GM21528 (cell line): ENCODE results near the gene ZNF823.

ENCODE experiments used
- ATAC-seq: cut with Tn5 transposase; IDR thresholded peaks from one replicate; pipeline ENCODE4 v1.9.1; 2021; ENCODE audit warnings: mild to moderate bottlenecking, moderate library complexity; ENCODE audit not compliant: unreplicated experiment, low FRiP score

ZNF823 gene

GRCh38 chr19:11745869-11746268, 7.1 kb upstream of the ZNF823 start:
- no peak for ATAC-seq

- peak; percentile 47 for ATAC-seq
Measured at GRCh38 chr19:11737964-11738745, 591 bp downstream of the ZNF823 start.

DNA sequence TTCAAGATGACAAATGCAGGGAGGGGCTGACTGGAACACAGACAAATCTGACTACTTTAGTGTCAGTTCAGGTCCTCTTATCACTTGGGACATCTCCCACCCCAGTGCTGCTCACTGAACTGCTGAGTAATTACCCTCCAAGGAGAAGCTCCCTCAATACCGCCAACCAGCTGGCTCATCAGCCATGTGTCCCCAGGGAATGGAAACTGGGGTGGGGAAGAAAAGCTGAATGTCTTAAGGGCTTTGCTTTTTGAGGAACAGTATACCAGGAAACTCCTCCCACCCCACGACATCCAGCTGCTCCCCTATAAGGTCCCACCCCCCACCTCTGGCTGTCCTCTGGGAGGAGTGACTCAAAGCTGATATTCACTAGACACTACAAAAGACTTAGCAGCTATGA, 2.0 kb downstream of the ZNF823 start:
- no peak for ATAC-seq

- no peak for ATAC-seq
Measured at GRCh38 chr19:11735375-11735774, 3.4 kb downstream of the ZNF823 start.

DNA sequence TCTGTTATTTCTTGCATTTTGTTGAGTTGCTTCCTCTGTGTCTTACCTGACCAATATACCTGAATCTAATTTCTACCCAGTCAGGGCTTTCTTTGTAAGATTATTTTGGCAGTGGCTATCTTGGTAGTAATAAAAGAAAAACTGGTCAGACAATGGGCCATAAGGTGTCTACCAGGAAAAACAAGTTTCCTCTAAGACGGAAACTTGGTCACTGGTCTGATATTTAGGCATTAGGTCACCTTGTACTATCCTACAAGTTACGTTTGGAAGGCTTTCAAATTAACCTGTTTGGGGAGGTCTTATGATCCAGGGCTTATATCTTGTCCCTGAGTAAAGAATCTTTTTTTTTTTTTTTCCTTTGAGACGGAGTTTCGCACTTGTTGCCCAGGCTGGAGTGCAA, 9.2 kb downstream of the ZNF823 start:
- ATAC-seq, result no peak

DNA sequence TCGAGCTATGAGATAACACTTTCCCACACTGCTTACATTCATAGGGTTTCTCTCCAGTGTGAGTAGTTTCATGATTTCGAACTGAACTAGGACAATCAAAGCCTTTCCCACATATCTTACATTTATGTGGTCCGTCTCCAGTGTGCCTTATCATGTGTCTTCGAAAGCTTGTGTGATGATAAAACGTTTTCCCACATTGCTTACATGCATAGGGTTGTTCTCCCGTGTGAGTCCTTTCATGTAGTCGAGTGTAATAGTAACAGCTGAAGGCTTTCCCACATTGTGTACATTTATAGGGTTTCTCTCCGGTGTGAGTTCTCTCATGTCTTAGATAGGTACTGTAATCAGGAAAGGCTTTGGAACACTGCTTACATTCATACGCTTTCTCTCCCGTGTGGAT, 16.3 kb downstream of the ZNF823 start:
- no peak for ATAC-seq

GRCh38 chr19:11721681-11722080, 17.1 kb downstream of the ZNF823 start:
- ATAC-seq, result no peak

DNA sequence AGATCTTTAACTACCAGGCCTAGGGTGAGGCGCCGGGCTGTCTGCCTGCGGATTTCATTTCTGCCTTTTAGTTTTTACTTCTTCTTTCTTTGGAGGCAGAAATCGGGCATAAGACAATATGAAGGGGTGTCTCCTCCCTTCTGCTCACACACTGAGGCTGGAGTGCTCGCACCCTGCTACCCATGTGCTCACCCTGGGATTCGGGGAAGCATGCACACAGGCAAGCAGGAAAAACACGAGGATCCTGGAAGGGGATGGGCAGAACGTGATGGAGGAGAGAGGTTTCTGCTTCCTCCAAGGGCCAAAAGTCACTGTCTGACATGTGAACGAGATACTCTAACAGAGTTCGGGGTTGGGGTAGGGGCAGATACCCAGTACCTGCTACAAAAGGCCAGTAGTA, 28.4 kb downstream of the ZNF823 start:
- ATAC-seq, result no peak

DNA sequence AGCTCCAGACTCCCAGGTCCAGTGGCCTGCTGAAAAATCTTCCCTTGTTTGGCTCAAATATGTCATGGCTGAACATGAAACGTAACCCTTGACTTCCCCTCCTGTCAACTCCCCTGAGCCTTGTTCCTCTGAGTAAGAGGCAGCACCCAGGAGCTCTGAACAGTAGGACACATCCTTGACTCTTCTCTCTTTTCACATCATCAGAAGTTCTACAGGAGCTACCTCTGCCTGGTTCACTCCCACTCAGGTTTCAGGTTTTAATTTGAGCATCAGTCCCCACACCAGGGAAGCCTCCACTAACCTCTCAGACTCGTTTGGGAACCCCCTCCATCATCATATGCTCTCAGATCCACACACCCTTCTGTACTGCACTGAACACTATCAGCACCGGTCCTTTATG, 30.3 kb downstream of the ZNF823 start:
- ATAC-seq, result no peak

DNA sequence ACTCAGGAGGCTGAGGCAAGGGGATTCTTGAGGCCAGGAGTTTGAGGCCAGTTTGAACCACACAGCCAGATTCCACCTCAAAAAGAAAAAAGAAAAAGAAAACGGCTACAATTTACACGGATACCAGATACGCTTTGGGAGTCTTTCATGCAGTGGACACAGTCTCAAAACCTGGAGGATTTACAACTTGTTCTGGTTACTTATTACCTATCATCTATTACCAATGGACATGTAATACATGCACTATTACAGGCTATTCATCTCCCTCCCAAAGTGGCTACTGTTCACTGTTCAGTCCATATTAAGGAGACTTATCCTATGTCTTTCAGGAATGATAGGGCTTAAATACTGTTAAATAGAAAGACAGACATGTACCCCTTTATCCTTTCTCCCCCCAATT, 33.3 kb downstream of the ZNF823 start:
- ATAC-seq, result no peak

DNA sequence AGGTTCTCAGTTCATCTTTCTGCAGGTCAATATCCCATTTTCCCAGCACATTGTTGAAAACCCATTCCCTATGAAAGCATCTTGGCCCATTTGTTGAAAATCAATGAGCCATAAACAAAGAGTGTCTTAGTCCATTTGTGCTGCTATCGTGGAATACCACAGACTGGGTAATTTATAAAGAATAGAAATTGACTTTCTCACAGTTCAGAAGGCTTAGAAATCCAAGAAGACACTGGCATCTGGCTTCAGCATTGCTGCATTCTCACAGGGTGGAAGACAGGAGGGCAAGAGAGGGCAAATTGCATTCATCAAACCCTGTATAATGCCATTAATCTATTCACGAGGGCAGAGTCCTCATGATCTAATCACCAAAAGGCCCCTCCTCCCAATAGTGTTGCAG, 34.1 kb downstream of the ZNF823 start:
- ATAC-seq, result no peak

GRCh38 chr19:11699931-11700794, 38.6 kb downstream of the ZNF823 start:
- ATAC-seq, result no peak

- no peak for ATAC-seq
Measured at GRCh38 chr19:11698231-11698630, 40.5 kb downstream of the ZNF823 start.

DNA sequence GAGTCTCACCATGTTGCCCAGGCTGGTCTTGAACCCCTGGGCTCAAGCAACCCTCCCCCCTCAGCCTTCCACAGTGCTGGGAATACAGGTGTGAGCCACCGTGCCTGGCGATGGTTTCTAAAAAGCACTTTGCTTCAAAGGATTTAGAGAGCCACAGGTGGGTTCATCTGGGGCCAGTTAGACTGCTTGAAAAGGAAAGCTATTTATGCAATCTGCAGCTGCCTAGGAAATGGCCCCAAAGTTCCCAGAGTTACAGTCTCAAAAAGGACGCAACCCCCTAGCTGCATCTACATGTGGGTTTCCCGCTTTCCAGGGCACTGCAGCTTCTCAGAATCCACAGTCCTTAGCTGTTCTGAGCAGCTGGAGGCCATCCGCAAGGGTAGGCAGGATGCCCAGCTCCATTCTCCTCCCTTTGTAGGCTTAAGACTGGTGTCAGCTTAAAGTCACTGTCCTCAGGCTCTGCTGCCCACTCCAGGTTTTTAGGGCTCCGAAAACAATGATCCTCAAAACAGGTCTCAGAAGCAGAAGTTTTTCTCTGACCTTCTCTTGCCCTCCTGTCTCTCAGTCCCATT, 41.4 kb downstream of the ZNF823 start:
- no peak for ATAC-seq

DNA sequence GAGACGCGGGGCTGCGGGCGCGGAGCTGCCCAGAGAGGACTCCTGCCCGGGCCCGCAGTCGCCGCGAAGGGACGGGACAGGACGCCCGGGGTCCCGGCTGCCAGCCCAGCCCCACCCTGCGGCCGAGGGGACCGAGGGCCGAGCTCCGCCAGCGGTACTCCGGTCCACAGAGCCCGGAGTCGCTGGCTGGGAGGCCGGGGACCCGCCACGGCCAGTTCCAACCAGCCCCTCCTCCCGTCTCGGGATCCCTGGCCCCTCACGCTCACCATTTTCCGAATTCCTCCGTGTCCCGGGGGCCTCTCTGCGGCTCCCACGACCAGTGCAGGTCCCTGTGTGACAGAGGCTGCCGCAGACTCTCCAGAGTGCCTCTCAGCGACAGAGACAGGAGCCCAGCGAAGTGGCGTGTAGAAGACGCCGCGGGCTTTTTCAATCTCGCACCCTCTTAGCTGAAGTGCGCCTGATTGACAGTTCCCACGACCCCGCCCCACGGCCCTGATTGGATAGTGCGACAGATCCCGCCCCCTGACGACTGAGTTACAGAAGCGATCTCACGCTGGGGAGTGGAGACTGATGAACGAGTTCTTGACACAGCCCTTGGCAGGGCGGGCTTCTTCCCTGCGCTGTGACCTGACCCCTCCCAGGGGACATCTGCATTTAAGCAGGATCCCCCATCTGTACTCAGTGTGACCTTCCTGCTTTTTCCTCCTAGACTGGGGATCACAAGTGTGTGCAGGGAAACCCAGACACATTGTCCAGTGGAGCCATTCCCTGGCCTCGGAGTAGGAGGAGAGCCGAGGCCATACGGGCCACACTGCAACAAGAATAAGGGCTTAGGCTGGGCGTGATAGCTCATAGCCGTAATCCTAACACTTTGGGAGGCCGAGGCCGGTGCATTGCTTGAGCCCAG, 44.0 kb downstream of the ZNF823 start:
- ATAC-seq, result peak; percentile 95

DNA sequence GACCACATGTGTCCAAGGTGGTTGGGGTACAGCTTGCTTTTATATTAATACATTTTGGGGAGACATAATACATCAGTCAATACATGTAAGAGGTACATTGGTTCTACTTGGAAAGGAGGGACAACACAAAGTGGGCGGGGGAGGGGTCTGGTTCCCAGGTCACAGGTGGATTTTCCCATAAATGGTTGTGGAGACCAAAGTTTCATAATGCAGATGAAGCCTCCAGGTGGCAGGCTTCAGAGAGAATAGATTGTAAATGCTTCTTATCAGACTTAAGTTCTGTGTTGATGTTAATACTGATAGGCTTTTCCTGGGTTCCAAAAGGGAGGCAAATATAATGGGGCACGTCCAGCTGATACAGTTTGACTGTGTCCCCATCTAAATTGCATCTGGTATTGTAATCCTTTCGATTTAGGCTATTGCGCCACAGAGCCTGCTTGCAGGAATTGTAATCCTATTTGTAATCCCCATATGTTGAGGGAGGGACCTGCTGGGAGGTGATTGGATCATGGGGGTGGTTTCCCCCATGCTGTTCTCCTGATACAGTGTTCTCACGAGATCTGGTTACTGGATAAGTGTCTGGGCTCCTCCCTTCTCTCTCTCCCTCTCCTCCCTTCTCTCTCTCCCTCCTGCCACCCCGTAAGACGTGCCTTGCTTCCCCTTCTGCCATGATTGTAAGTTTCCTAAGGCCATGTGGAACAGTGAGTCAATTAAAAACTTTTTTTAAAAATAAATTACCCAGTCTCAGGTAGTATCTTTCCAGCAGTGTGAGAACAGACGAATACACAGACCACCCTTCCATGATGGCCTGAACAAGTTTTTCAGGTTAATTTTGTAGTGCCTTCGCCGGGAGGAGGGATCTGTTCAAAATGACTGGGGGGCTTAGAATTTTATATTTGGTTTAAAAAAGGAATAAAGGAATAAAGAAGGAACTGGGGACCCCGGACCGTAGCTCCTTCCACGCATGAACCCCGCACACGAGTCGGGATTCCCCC, 44.9 kb downstream of the ZNF823 start:
- ATAC-seq, result no peak

DNA sequence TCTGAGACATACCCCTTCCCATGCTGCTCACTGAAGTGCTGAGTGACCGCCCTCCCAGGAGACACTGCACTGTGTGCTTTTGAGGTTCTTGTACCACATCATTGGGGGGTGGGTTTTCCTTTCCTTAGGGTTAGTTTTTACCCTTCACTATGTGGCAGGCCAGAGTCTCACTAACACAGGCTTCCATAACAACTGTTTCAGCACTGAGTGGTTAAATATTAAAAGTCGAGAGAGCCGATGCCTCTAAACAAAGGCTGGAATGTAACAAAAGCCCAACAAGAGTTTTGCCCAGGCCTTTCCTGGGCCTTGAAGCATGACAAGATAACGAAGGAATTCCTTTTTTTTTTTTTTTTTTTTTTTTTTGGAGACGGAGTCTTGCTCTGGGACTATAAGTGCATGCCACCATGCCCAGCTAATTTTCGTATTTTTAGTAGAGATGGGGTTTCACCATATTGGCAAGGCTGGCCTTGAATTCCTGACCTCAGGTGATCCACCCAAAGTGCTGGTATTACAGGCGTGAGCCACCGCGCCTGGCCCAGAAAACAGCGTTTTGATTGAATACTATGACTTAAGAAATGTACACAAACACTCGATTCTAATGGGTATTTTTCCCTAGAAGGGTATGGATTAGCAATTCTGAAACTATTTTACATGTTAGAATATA, 46.5 kb downstream of the ZNF823 start:
- ATAC-seq, result no peak

- no peak for ATAC-seq
Measured at GRCh38 chr19:11685676-11686650, 52.8 kb downstream of the ZNF823 start.
